ENCODE data around the gene SPATS2L. TPM values are rescaled to one million over a fixed set of nuclear protein-coding genes. Genes with fewer than 3 reads are reported as not detected.
A peak's percentile ranks its signal among the peaks of the same experiment; 100 is the strongest.

Gene SPATS2L
- 10 to 100 TPM; 53.9 to 56.7 TPM for total RNA-seq

DNA sequence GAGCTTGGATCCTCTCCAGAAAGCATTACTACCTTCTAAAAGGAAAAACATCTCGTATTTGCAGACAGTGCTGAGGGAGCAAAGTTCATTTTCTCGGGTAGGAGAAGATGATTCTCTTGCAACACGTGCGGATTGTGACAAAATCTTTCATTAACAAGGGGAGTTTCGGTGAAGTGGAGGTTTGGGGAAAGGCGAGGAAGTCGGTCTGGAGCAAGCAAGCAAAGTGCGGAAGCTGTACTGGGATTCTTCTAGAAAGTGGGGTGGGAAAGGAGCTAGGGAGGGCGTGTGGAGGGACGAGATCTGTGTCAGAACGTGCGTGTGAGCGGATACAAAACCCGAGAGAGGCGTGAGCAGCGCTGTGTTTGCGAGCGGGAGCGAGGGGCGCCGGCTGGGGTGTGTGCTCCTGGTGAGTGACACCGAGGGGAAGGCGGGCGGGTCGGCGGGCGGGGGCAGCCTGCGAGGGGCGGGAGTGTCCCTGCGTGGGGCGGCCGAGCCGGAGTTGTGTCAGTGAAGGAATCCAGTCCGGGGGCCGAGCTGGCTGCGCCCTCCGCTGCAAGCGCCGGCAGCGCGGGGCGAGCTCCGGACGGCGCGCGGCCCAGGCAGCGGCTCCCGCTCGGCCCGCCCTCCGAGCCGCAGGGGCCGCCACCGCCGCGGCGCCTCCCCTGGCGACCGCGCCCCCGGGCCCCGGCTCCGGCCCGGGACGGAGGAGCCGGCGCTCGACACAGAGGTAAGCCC lies at the start of gene SPATS2L:
Gene SPATS2L, plus strand, starts transcription at position 498 of the 735 bp plus-strand sequence. CDS start 82,552 bp downstream, outside the sequence.
- H3K27me3 Mint-ChIP-seq: peaks cover 15% of the 10 kb centered on the region
- POLR2A ChIA-PET: interaction anchor here (0.7 kb wide), 1 partner anchor 13 kb away, joined by 7 read pairs; no protein-coding TSS in a partner anchor
- no peaks in the 10 kb centered on the region for H3K9me3 Mint-ChIP-seq
- H3K4me1 Mint-ChIP-seq: peaks cover 32% of the 10 kb centered on the region
- peaks cover 5% of the 10 kb centered on the region for H3K36me3 Mint-ChIP-seq (ENCODE audit: low read depth)
- H3K4me3 Mint-ChIP-seq: peak within 1 kb of the TSS; percentile 84
- CTCF ChIA-PET: interaction anchor here (1.6 to 1.7 kb wide), 2 partner anchors 16 to 165 kb away, joined by 4 read pairs; no protein-coding TSS in a partner anchor
- H3K27ac Mint-ChIP-seq: peak within 1 kb of the TSS; percentile 90
- peak; percentile 65 for DNase-seq

DNA sequence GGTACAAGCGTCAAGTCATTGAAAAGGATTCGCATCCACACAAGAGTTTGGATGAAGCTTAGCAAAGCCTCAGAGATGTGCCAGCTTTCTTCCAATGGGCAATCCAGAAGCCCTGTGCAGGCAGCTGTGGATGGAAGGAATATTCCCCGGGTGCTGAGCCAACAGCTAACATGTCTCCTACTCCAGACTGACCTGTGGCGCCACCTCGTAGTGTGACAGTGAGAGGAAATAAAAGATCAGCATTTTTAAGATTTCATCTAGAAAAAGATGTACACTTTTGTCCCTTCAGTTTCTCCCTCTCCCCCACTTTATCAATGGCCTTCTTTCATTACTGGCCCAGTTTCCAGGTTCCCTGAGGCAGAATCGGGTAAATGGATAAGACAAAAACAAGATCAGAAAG lies 48.9 kb upstream of the SPATS2L start:
- H3K4me1 Mint-ChIP-seq: no peaks in the 10 kb centered on the region
- no peak overlapping the region for H3K4me3 Mint-ChIP-seq
- no peak for DNase-seq
- no peaks in the 10 kb centered on the region for H3K9me3 Mint-ChIP-seq
- H3K36me3 Mint-ChIP-seq (ENCODE audit: low read depth): no peaks in the 10 kb centered on the region
- ChIA-PET CTCF (no interaction called here), POLR2A (no interaction called here)
- no peak overlapping the region for H3K27ac Mint-ChIP-seq
- peaks cover 19% of the 10 kb centered on the region for H3K27me3 Mint-ChIP-seq

DNA sequence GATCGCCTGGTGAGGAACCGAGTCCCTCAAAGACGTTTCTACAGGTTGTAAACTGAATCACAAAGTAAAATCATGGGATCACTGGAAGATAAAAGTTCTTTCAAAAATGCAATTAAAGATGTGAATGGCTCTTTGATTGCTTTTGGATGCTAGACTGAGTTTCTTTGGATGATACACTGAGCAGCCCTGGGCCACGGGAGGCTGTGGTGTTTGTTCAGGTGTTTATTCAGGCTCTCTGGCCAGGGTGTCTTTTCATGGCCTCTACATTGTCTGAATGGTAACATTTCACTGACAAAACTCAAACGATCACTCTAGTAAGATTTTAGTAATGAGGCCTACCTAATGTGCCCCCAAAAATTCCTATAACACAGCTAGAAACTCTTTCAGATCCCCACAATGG lies 48.4 kb upstream of the SPATS2L start:
- no peaks in the 10 kb centered on the region for H3K4me1 Mint-ChIP-seq
- no peaks in the 10 kb centered on the region for H3K9me3 Mint-ChIP-seq
- CTCF ChIA-PET: no interaction called here
- H3K4me3 Mint-ChIP-seq: no peak overlapping the region
- peaks cover 14% of the 10 kb centered on the region for H3K27me3 Mint-ChIP-seq
- DNase-seq: no peak
- no peaks in the 10 kb centered on the region for H3K36me3 Mint-ChIP-seq (ENCODE audit: low read depth)
- POLR2A ChIA-PET: no interaction called here
- no peak overlapping the region for H3K27ac Mint-ChIP-seq

DNA sequence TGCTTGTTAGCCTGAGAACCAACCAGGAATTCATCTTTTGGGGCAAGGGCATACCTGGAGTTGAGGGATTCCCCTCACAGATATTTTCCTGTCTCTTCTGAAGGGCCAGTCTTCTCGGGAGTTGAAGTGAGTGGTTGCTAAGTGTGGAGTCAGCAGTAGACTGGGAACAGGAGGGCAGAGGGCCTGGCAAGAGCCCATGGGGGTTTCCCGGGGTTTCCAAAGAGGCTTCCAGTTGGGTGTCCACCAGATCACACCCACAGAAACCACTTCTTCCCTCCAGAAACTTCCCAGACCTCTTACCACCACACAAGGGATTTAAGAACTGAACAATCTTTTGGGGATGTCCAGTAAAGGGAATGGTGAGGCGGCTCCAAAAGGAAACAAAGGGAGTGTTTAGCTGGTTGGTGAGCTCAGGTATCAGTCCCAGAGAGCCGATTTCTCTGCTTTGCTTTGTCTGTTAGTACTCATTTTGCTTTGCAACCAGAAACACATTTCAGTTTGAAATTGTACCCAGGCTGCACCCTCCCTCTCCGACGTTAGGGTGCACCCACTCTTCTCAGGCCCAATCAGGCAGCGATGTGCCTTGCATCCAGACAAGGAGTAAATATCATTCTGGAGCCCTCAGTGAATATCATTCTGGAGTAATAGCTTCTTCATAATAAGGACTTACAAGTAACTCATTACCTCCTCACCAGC lies 47.5 kb upstream of the SPATS2L start:
- Mint-ChIP-seq H3K27me3 (peaks cover 14% of the 10 kb centered on the region), H3K36me3 (ENCODE audit: low read depth) (no peaks in the 10 kb centered on the region), H3K27ac (no peak overlapping the region), H3K4me3 (no peak overlapping the region), H3K4me1 (no peaks in the 10 kb centered on the region), H3K9me3 (no peaks in the 10 kb centered on the region)
- POLR2A ChIA-PET: no interaction called here
- CTCF ChIA-PET: no interaction called here
- DNase-seq: no peak

DNA sequence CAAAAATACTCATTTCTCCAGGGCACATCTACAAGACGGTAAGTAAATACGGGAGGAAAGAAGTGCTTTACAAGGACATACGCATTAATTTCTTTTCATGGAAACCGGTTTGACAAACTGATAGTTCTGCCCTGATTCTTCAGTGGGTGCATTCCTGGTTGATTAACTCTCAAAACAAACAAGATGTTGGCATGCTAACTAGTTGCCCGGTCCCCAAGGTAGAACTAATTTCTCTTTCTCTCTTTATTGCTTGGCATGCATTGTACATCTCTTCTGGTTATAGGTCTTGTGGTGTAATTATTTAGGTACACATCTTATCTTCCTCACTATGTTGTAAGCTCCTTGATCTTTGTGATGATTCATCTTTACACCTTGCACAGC lies 46.9 kb upstream of the SPATS2L start:
- POLR2A ChIA-PET: no interaction called here
- Mint-ChIP-seq H3K27ac (no peak overlapping the region), H3K4me1 (no peaks in the 10 kb centered on the region), H3K9me3 (no peaks in the 10 kb centered on the region), H3K27me3 (peaks cover 14% of the 10 kb centered on the region), H3K36me3 (ENCODE audit: low read depth) (no peaks in the 10 kb centered on the region), H3K4me3 (no peak overlapping the region)
- no peak for DNase-seq
- CTCF ChIA-PET: no interaction called here

GRCh38 chr2:200262047-200262446 lies 44.4 kb upstream of the SPATS2L start:
- Mint-ChIP-seq H3K4me3 (no peak overlapping the region), H3K4me1 (no peaks in the 10 kb centered on the region), H3K27me3 (peaks cover 13% of the 10 kb centered on the region), H3K9me3 (no peaks in the 10 kb centered on the region), H3K36me3 (ENCODE audit: low read depth) (no peaks in the 10 kb centered on the region), H3K27ac (no peak overlapping the region)
- DNase-seq: no peak
- ChIA-PET CTCF (no interaction called here), POLR2A (no interaction called here)

DNA sequence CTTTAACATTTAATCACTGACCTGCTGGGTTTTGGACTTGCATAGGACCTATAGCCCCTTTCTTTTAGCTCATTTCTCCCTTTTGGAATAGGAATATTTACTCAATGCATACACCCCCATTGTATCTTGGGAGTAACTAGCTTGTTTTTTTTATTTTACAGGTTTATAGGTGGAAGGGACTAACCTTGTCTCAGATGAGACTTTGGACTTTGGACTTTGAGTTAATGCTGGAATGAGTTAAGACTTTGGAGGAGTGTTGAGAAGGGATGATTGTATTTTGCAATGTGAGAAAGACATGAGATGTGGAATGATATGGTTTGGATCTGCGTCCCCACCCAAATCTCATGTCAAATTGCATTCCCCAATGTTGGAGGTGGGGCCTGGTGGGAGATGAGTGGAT lies 43.2 kb upstream of the SPATS2L start:
- H3K4me1 Mint-ChIP-seq: no peaks in the 10 kb centered on the region
- no peak overlapping the region for H3K27ac Mint-ChIP-seq
- CTCF ChIA-PET: no interaction called here
- H3K27me3 Mint-ChIP-seq: peaks cover 10% of the 10 kb centered on the region
- H3K9me3 Mint-ChIP-seq: no peaks in the 10 kb centered on the region
- no peaks in the 10 kb centered on the region for H3K36me3 Mint-ChIP-seq (ENCODE audit: low read depth)
- POLR2A ChIA-PET: no interaction called here
- DNase-seq: no peak
- no peak overlapping the region for H3K4me3 Mint-ChIP-seq

- ChIA-PET POLR2A (no interaction called here), CTCF (no interaction called here)
- no peaks in the 10 kb centered on the region for H3K9me3 Mint-ChIP-seq
- no peak for DNase-seq
- no peaks in the 10 kb centered on the region for H3K36me3 Mint-ChIP-seq (ENCODE audit: low read depth)
- H3K27me3 Mint-ChIP-seq: peaks cover 11% of the 10 kb centered on the region
- no peak overlapping the region for H3K27ac Mint-ChIP-seq
- H3K4me3 Mint-ChIP-seq: no peak overlapping the region
- H3K4me1 Mint-ChIP-seq: no peaks in the 10 kb centered on the region
These were observed 41.9 kb upstream of the SPATS2L start for GRCh38 chr2:200264631-200265030.

- Mint-ChIP-seq H3K9me3 (no peaks in the 10 kb centered on the region), H3K4me1 (no peaks in the 10 kb centered on the region), H3K4me3 (no peak overlapping the region), H3K27me3 (peaks cover 5% of the 10 kb centered on the region), H3K27ac (no peak overlapping the region), H3K36me3 (ENCODE audit: low read depth) (no peaks in the 10 kb centered on the region)
- no peak for DNase-seq
- ChIA-PET CTCF (no interaction called here), POLR2A (no interaction called here)
These were observed 40.1 kb upstream of the SPATS2L start for GRCh38 chr2:200266406-200266805.

GRCh38 chr2:200267350-200267749 lies 39.1 kb upstream of the SPATS2L start:
- POLR2A ChIA-PET: no interaction called here
- peaks cover 5% of the 10 kb centered on the region for H3K27me3 Mint-ChIP-seq
- H3K4me3 Mint-ChIP-seq: no peak overlapping the region
- H3K4me1 Mint-ChIP-seq: no peaks in the 10 kb centered on the region
- no peaks in the 10 kb centered on the region for H3K9me3 Mint-ChIP-seq
- no peak overlapping the region for H3K27ac Mint-ChIP-seq
- CTCF ChIA-PET: no interaction called here
- no peaks in the 10 kb centered on the region for H3K36me3 Mint-ChIP-seq (ENCODE audit: low read depth)
- no peak for DNase-seq

DNA sequence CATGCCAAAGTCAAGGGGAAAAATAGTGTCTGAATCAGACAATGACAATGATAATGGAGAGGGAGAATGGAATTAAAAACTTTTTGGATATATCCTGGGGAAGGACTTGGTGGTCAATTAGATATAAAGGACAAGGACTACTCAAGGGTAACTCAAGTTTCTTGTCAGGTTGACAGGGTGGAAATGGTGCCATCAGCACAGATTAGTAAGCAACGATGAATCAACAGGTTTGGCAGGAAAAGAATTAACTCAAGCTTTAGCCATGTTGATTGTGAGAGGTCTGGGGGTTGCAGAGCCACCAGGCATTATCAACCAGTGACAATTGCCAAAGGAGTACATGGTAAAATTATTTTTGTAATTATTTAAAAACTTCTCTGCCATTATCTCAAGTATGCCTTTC lies 35.8 kb upstream of the SPATS2L start:
- POLR2A ChIA-PET: no interaction called here
- H3K4me1 Mint-ChIP-seq: no peaks in the 10 kb centered on the region
- DNase-seq: no peak
- H3K4me3 Mint-ChIP-seq: no peak overlapping the region
- no peaks in the 10 kb centered on the region for H3K36me3 Mint-ChIP-seq (ENCODE audit: low read depth)
- H3K9me3 Mint-ChIP-seq: no peaks in the 10 kb centered on the region
- CTCF ChIA-PET: no interaction called here
- no peak overlapping the region for H3K27ac Mint-ChIP-seq
- H3K27me3 Mint-ChIP-seq: peaks cover 3% of the 10 kb centered on the region

GRCh38 chr2:200272320-200272719 lies 34.2 kb upstream of the SPATS2L start:
- peaks cover 8% of the 10 kb centered on the region for H3K27me3 Mint-ChIP-seq
- no peak for DNase-seq

GRCh38 chr2:200274116-200275075 lies 32.1 kb upstream of the SPATS2L start:
- Mint-ChIP-seq H3K4me1 (no peaks in the 10 kb centered on the region), H3K36me3 (ENCODE audit: low read depth) (no peaks in the 10 kb centered on the region), H3K9me3 (no peaks in the 10 kb centered on the region), H3K27me3 (peaks cover 7% of the 10 kb centered on the region), H3K4me3 (no peak overlapping the region), H3K27ac (no peak overlapping the region)
- POLR2A ChIA-PET: no interaction called here
- CTCF ChIA-PET: interaction anchor here (0.7 kb wide), 1 partner anchor 129 kb away, joined by 4 read pairs; no protein-coding TSS in a partner anchor
- no peak for DNase-seq

More at GRCh38 chr2:200272320-200272719, 34.2 kb upstream of the SPATS2L start:
- Mint-ChIP-seq H3K9me3 (no peaks in the 10 kb centered on the region), H3K4me1 (no peaks in the 10 kb centered on the region), H3K36me3 (ENCODE audit: low read depth) (no peaks in the 10 kb centered on the region), H3K4me3 (no peak overlapping the region), H3K27ac (no peak overlapping the region)
- ChIA-PET CTCF (no interaction called here), POLR2A (no interaction called here)

All from activated CD4-positive, alpha-beta T cell treated with anti-CD3 and anti-CD28 coated beads, Interleukin-2, amount 10 ng/mL, durations not matched to agents 7 days and 5 days (primary cell).